DND-41 (cell line): ENCODE measurements around the gene MUC6.

Experiments used
- ATAC-seq: fragments of 200-7000 bp; cut with Tn5 transposase; 3 replicates; pipeline ENCODE4 v1.9.1; 2021; ENCODE audit warnings: low read depth; ENCODE audit not compliant: insufficient read depth
- DNase-seq: peaks from one replicate; pipeline ENCODE4 v3.0.0-alpha.2; 2020
- H2AFZ ChIP-seq: 2 replicates; pipeline ENCODE4 v1.6.0; 2012; ENCODE audit warnings: low read depth, low read length
- H3K27ac ChIP-seq: 2 replicates; pipeline ENCODE4 v1.5.1; 2012; ENCODE audit warnings: low read length, inconsistent platforms
- H3K27me3 ChIP-seq: fragments of 200-600 bp; sonication (generic); 2 replicates; pipeline ENCODE4 v1.6.0; 2012; ENCODE audit warnings: low read length, mild to moderate bottlenecking, inconsistent platforms; ENCODE audit not compliant: insufficient read depth, poor library complexity
- H3K36me3 ChIP-seq: 2 replicates; pipeline ENCODE4 v1.5.1; 2012; ENCODE audit warnings: low read length, inconsistent platforms; ENCODE audit not compliant: insufficient read depth
- H3K4me1 ChIP-seq: 2 replicates; pipeline ENCODE4 v1.5.1; 2012; ENCODE audit warnings: mild to moderate bottlenecking, low read length; ENCODE audit not compliant: insufficient read depth
- H3K4me2 ChIP-seq: 2 replicates; pipeline ENCODE4 v1.6.0; 2012; ENCODE audit warnings: mild to moderate bottlenecking, moderate library complexity, low read length, inconsistent platforms; ENCODE audit not compliant: insufficient read depth
- H3K4me3 ChIP-seq, 2 experiments: fragments of 200-600 bp in 1 of 2; shearing (Covaris generic) in 1 of 2; 2 replicates each; pipeline ENCODE4 v1.5.1; 2012 to 2016; ENCODE audit warnings: inconsistent platforms in 2 of 2, low read length in 2 of 2, mild to moderate bottlenecking in 2 of 2, low read depth in 1 of 2, moderate library complexity in 1 of 2
- H3K79me2 ChIP-seq: 2 replicates; pipeline ENCODE4 v1.6.0; 2012; ENCODE audit warnings: low read length, inconsistent platforms; ENCODE audit not compliant: insufficient read depth
- H3K9ac ChIP-seq: 2 replicates; pipeline ENCODE4 v1.6.0; 2012; ENCODE audit warnings: low read depth, mild to moderate bottlenecking, inconsistent platforms, low read length, moderate library complexity
- H3K9me3 ChIP-seq: 2 replicates; pipeline ENCODE4 v1.5.1; 2012; ENCODE audit warnings: low read length, moderate library complexity, mild to moderate bottlenecking, inconsistent platforms; ENCODE audit not compliant: insufficient read depth, severe bottlenecking
- H4K20me1 ChIP-seq: 2 replicates; pipeline ENCODE4 v1.6.0; 2012; ENCODE audit warnings: low read length; ENCODE audit not compliant: insufficient read depth
- CTCF ChIP-seq: IDR thresholded peaks from 2 replicates; pipeline ENCODE4 v1.5.1; 2012; ENCODE audit warnings: borderline replicate concordance, low read length, moderate library complexity, mild to moderate bottlenecking; ENCODE audit not compliant: poor library complexity, severe bottlenecking; ENCODE audit errors: extremely low read depth
- EZH2 ChIP-seq: IDR thresholded peaks from 3 replicates; pipeline ENCODE4 v1.6.1; 2012; ENCODE audit warnings: borderline replicate concordance, low read depth, mild to moderate bottlenecking, moderate library complexity, low read length, inconsistent platforms; ENCODE audit not compliant: severe bottlenecking

The MUC6 gene

DNA sequence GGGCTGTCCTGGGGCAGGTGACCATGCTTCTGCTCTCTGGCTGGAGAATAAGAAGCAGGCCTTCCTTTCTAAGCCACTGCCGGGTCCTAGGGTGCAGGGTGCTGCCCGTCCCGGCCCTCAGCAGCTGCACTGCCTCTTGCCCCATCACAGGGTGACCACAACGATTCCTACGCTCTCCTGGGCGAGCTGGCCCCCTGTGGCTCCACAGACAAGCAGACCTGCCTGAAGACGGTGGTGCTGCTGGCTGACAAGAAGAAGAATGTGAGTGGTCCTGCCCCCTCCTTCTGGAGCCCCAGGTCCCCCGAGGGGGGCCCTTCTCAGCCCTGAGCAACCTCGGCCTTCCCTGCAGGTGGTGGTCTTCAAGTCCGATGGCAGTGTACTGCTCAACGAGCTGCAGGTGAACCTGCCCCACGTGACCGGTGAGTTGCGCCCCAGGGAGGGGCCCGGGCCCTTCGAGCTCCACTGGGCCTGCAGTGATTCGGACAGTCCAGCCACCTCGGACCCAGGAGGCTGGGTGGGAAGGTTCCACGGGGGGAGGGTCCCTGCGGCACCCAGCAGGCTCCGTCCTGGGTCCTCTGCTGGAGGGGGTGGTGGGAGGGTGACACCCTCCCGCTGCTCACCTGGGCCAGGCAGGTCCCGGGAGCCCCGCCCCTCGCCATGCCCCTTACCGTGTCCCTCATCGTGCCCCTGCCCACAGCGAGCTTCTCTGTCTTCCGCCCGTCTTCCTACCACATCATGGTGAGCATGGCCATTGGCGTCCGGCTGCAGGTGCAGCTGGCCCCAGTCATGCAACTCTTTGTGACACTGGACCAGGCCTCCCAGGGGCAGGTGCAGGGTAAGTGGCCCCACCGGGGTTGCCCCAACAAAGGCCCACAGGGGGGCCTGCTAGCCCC, 46.5 kb upstream of the MUC6 start:
- Histone ChIP-seq H3K27ac (no peak overlapping the region), H2AFZ (no peak overlapping the region), H3K4me3 (no peak overlapping the region), H3K9ac (no peak overlapping the region), H4K20me1 (0 out of 2 replicates have a peak, but pooled peaks cover 3% of the 10 kb centered on the region), H3K4me2 (no peak overlapping the region), H3K27me3 (no peaks in the 10 kb centered on the region), H3K36me3 (no peaks in the 10 kb centered on the region), H3K4me1 (no peaks in the 10 kb centered on the region), H3K9me3 (no peaks in the 10 kb centered on the region), H3K79me2 (no peaks in the 10 kb centered on the region)
- DNase-seq (no peak), ATAC-seq (no peak)
- no peak for TF ChIP-seq EZH2
- TF ChIP-seq CTCF = no peak

DNA sequence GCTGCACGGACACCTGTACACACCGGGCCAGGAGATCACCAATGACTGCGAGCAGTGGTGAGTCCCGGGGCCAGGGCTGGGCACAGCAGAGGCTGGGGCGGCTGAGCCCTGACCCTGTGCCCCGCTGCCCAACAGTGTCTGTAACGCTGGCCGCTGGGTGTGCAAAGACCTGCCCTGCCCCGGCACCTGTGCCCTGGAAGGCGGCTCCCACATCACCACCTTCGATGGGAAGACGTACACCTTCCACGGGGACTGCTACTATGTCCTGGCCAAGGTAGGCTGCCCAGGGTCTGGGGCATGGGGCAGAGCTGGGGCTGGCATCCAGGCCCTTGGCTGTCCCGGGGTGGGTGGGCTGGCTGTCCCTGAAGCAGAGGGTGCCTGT, 45.8 kb upstream of the MUC6 start:
- Histone ChIP-seq H3K27me3 (no peaks in the 10 kb centered on the region), H3K9me3 (no peaks in the 10 kb centered on the region), H3K9ac (no peak overlapping the region), H4K20me1 (0 out of 2 replicates have a peak, but pooled peaks cover 3% of the 10 kb centered on the region), H3K27ac (no peak overlapping the region), H3K36me3 (no peaks in the 10 kb centered on the region), H3K79me2 (no peaks in the 10 kb centered on the region), H3K4me1 (no peaks in the 10 kb centered on the region), H3K4me2 (no peak overlapping the region), H2AFZ (no peak overlapping the region), H3K4me3 (no peak overlapping the region)
- ATAC-seq (no peak), DNase-seq (no peak)
- TF ChIP-seq CTCF = no peak
- no peak for TF ChIP-seq EZH2

DNA sequence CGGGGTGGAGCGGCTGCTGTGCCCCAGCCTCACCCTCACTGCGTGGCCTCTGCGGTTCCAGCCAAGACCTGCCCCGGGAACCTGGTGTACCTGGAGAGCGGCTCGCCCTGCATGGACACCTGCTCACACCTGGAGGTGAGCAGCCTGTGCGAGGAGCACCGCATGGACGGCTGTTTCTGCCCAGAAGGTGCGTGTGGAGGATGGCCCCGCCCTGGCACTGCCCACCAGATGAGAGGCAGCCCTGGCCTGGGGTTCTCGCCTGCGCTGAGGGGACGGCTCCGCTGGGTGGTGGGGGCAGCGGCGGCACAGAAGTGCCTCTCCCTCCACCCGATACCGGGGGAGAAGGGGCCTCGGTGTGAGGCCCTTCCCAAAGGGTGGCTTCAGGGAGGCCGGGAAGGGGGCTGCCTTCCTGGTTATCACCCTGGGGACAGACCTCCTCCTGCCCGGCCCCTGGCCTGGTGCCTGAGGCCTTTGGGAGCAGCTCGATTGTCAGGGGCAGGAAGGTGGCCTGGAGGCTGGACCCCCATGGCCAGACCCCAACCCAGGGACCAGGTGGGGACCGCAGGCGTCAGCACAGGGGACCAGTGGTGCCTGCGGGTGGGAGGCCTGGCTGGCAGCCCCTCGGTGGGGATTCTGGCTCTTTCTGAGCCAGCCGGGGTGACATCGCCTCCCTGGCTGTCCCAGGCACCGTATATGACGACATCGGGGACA, 45.2 kb upstream of the MUC6 start:
- no peak overlapping the region for H3K9ac ChIP-seq
- TF ChIP-seq EZH2 = no peak
- TF ChIP-seq CTCF = no peak
- no peak for ATAC-seq
- H3K79me2 ChIP-seq = no peaks in the 10 kb centered on the region
- DNase-seq = no peak
- no peaks in the 10 kb centered on the region for H3K9me3 ChIP-seq
- no peak overlapping the region for H3K27ac ChIP-seq
- no peaks in the 10 kb centered on the region for H3K36me3 ChIP-seq
- no peak overlapping the region for H3K4me3 ChIP-seq
- no peaks in the 10 kb centered on the region for H3K4me1 ChIP-seq
- no peak overlapping the region for H2AFZ ChIP-seq
- H3K4me2 ChIP-seq = no peak overlapping the region
- 0 out of 2 replicates have a peak, but pooled peaks cover 3% of the 10 kb centered on the region for H4K20me1 ChIP-seq
- no peaks in the 10 kb centered on the region for H3K27me3 ChIP-seq
